ENCODE data around the gene SMTNL1. TPM values are rescaled to one million over a fixed set of nuclear protein-coding genes. Genes with fewer than 3 reads are reported as not detected.

SMTNL1 gene
- total RNA-seq, 1 donor from 2014 or later: not detected

DNA sequence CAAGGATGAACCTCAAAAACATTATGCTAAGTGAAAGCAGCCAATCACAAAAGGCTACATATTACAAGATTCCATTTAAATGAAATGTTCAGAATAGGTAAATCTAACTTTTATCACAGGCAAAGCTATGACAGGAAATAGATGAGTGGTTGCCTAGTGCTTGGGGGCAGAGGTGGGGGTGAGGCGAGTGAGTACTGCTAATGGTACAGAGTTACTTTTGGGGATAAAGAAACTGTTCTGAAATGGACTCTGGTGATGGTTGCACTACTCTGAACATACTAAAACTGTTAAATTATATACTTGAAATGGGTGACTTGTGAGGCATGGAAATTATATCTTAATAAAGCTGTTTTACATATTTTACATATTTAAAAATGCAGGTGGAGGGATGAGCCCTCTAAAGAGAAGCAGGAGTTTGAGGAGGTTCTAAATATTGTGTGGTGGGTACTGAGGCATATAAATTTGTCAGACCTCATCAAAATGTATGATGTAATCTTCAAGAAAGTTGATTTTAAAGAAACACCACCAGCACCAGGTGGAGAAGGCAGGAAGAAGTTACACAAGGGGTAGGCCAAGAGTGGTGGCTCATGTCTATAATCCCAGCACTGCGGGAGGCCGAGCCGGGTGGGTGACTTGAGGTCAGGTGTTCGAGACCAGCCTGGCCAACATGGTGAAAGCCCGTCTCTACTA lies 25.5 kb upstream of the SMTNL1 start:
- intact Hi-C loops (cut with micrococcal nuclease): no loop called here
- no peak for DNase-seq
- H3K27ac ChIP-seq (replicated peaks): no peak overlapping the region
- no peak for TF ChIP-seq CTCF (IDR thresholded peaks at IDR 0.05; ENCODE audit: borderline replicate concordance)
- peaks cover 6% of the 10 kb centered on the region for H3K36me3 ChIP-seq
- H3K9me3 ChIP-seq (replicated peaks): no peaks in the 10 kb centered on the region
- H3K4me1 ChIP-seq: peaks cover 31% of the 10 kb centered on the region
- no peak overlapping the region for H3K4me3 ChIP-seq
- H3K27me3 ChIP-seq (ENCODE audit: low read depth): no peaks in the 10 kb centered on the region

- TF ChIP-seq CTCF (IDR thresholded peaks at IDR 0.05; ENCODE audit: borderline replicate concordance): no peak
- no peak for DNase-seq
- intact Hi-C loops (cut with micrococcal nuclease): no loop called here
- Histone ChIP-seq H3K27me3 (ENCODE audit: low read depth) (no peaks in the 10 kb centered on the region), H3K9me3 (replicated peaks) (no peaks in the 10 kb centered on the region), H3K4me3 (no peak overlapping the region), H3K36me3 (no peaks in the 10 kb centered on the region), H3K4me1 (peaks cover 31% of the 10 kb centered on the region), H3K27ac (replicated peaks) (no peak overlapping the region)
Observed at GRCh38 chr11:57512646-57513451, 24.5 kb upstream of the SMTNL1 start.

- Histone ChIP-seq H3K4me3 (peak overlapping the region; percentile 80), H3K9me3 (replicated peaks) (no peaks in the 10 kb centered on the region), H3K27ac (replicated peaks) (no peak overlapping the region), H3K36me3 (no peaks in the 10 kb centered on the region), H3K4me1 (peaks cover 31% of the 10 kb centered on the region), H3K27me3 (ENCODE audit: low read depth) (no peaks in the 10 kb centered on the region)
- TF ChIP-seq CTCF (IDR thresholded peaks at IDR 0.05; ENCODE audit: borderline replicate concordance): no peak
- no peak for DNase-seq
- intact Hi-C loops (cut with micrococcal nuclease): no loop called here
Observed at GRCh38 chr11:57513452-57513795, 24.0 kb upstream of the SMTNL1 start.

DNA sequence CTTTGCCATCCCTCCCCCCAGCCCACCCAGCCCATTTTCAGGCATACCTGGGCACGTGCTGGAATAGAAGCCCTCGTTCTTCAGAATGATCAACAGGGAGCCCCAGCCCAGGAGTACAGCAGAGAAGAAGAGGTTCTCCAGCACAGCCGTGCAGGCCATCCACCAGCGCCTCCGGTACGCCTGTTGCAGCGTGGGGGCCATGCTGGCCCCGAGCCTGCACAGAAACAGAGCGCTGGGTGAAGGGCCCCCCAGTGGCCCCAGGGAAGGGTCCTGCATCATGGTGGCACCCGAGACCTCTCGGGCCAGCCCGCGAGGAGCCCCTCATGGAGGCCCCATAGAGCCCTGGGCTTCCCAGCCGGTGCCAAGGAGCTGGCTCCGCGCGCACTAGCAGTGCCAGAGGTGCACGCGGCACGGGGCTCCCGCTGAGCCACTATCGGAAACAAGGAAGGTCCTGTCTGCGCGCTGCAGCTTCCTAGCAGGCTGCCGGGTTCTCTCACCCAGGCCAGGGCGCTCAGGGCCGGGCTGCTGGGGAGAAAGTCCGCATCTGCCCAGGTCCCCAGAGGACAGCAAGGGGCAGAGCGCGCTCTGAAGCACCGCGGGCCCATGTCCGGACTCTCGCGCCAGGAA lies 23.4 kb upstream of the SMTNL1 start:
- TF ChIP-seq CTCF (IDR thresholded peaks at IDR 0.05; ENCODE audit: borderline replicate concordance): no peak
- H3K27ac ChIP-seq (replicated peaks): peak overlapping the region; percentile 79

GRCh38 chr11:57514538-57515331 lies 22.7 kb upstream of the SMTNL1 start:
- Histone ChIP-seq H3K27me3 (ENCODE audit: low read depth) (no peaks in the 10 kb centered on the region), H3K4me1 (peaks cover 31% of the 10 kb centered on the region), H3K27ac (replicated peaks) (peak overlapping the region; percentile 79), H3K36me3 (no peaks in the 10 kb centered on the region), H3K9me3 (replicated peaks) (no peaks in the 10 kb centered on the region), H3K4me3 (peak overlapping the region; percentile 80)
- DNase-seq: peak; percentile 69
- no peak for TF ChIP-seq CTCF (IDR thresholded peaks at IDR 0.05; ENCODE audit: borderline replicate concordance)
- intact Hi-C loops (cut with micrococcal nuclease): no loop called here

More for the DNA sequence above, 23.4 kb upstream of the SMTNL1 start:
- H3K36me3 ChIP-seq: no peaks in the 10 kb centered on the region
- H3K9me3 ChIP-seq (replicated peaks): no peaks in the 10 kb centered on the region
- DNase-seq: peak; percentile 42
- intact Hi-C loops (cut with micrococcal nuclease): no loop called here
- H3K4me3 ChIP-seq: peak overlapping the region; percentile 80
- H3K4me1 ChIP-seq: peaks cover 31% of the 10 kb centered on the region
- H3K27me3 ChIP-seq (ENCODE audit: low read depth): no peaks in the 10 kb centered on the region
